ENCODE measurements around the gene ABCC8.

ABCC8 gene

GRCh38 chr11:17414317-17414737, 62.3 kb downstream of the ABCC8 start:
- TF ChIP-seq CTCF (IDR thresholded peaks at IDR 0.05; ENCODE audit: low read depth, low read length, missing control alignments), result no peak
- no peak for DNase-seq (ENCODE audit: low read depth)
- in situ Hi-C loops (cut with HindIII; ENCODE audit: low sequenced_read_pairs), result no loop called here
- no peak overlapping the region for H3K4me3 ChIP-seq (ENCODE audit: low read depth, low read length)

- no peak for DNase-seq (ENCODE audit: low read depth)
- TF ChIP-seq CTCF (IDR thresholded peaks at IDR 0.05; ENCODE audit: low read depth, low read length, missing control alignments), result no peak
- H3K4me3 ChIP-seq (ENCODE audit: low read depth, low read length), result no peak overlapping the region
- in situ Hi-C loops (cut with HindIII; ENCODE audit: low sequenced_read_pairs), result no loop called here
Observed at GRCh38 chr11:17413414-17414316, 63.0 kb downstream of the ABCC8 start.

- no peak for DNase-seq (ENCODE audit: low read depth)
- no peak for TF ChIP-seq CTCF (IDR thresholded peaks at IDR 0.05; ENCODE audit: low read depth, low read length, missing control alignments)
- no peak overlapping the region for H3K4me3 ChIP-seq (ENCODE audit: low read depth, low read length)
- in situ Hi-C loops (cut with HindIII; ENCODE audit: low sequenced_read_pairs), result no loop called here
Observed at GRCh38 chr11:17412488-17413180, 64.0 kb downstream of the ABCC8 start.

GRCh38 chr11:17411418-17411817, 65.2 kb downstream of the ABCC8 start:
- TF ChIP-seq CTCF (IDR thresholded peaks at IDR 0.05; ENCODE audit: low read depth, low read length, missing control alignments), result no peak
- in situ Hi-C loops (cut with HindIII; ENCODE audit: low sequenced_read_pairs), result no loop called here
- DNase-seq (ENCODE audit: low read depth), result no peak
- no peak overlapping the region for H3K4me3 ChIP-seq (ENCODE audit: low read depth, low read length)

- no peak for DNase-seq (ENCODE audit: low read depth)
- no peak overlapping the region for H3K4me3 ChIP-seq (ENCODE audit: low read depth, low read length)
- in situ Hi-C loops (cut with HindIII; ENCODE audit: low sequenced_read_pairs), result no loop called here
- TF ChIP-seq CTCF (IDR thresholded peaks at IDR 0.05; ENCODE audit: low read depth, low read length, missing control alignments), result no peak
Observed at GRCh38 chr11:17410606-17411379, 65.9 kb downstream of the ABCC8 start.

- no peak for DNase-seq (ENCODE audit: low read depth)
- in situ Hi-C loops (cut with HindIII; ENCODE audit: low sequenced_read_pairs), result no loop called here
- TF ChIP-seq CTCF (IDR thresholded peaks at IDR 0.05; ENCODE audit: low read depth, low read length, missing control alignments), result no peak
- H3K4me3 ChIP-seq (ENCODE audit: low read depth, low read length), result no peak overlapping the region
Observed at GRCh38 chr11:17408641-17409040, 68.0 kb downstream of the ABCC8 start.

All from astrocyte of the cerebellum (primary cell).